Fibroblast of skin of left biceps (primary cell): ENCODE results near the gene RHOV.

Source experiments
- DNase-seq, 2 experiments: peaks; one replicate each; pipeline ENCODE4 v3.0.0-alpha.2; 2013; ENCODE audit warnings: low read depth in 2 of 2

Gene RHOV

GRCh38 chr15:40845036-40845435 is 29.0 kb downstream of the RHOV start:
- DNase-seq: no peak

GRCh38 chr15:40844696-40845030 is 29.4 kb downstream of the RHOV start:
- DNase-seq: no peak

- no peak for DNase-seq
Observed at GRCh38 chr15:40843885-40844695, 29.9 kb downstream of the RHOV start, which contains the start of gene SPINT1. SPINT1 (plus strand) TSS chr15:40844048; CDS start chr15:40844555, 507 bp downstream.

GRCh38 chr15:40843261-40843884 is 30.7 kb downstream of the RHOV start:
- no peak for DNase-seq

- DNase-seq: no peak
Observed at GRCh38 chr15:40841741-40842140, 32.3 kb downstream of the RHOV start.

GRCh38 chr15:40838756-40839155 is 35.3 kb downstream of the RHOV start:
- no peak for DNase-seq

- no peak for DNase-seq
Observed at GRCh38 chr15:40836020-40836419, 38.0 kb downstream of the RHOV start.

GRCh38 chr15:40832903-40833302 is 41.1 kb downstream of the RHOV start:
- no peak for DNase-seq

GRCh38 chr15:40831861-40832260 is 42.2 kb downstream of the RHOV start:
- no peak for DNase-seq

GRCh38 chr15:40830884-40831283 is 43.1 kb downstream of the RHOV start:
- DNase-seq: no peak

- DNase-seq: no peak
Observed at GRCh38 chr15:40829115-40829514, 44.9 kb downstream of the RHOV start.

GRCh38 chr15:40828447-40829036 is 45.5 kb downstream of the RHOV start, which contains the start of gene PPP1R14D:
PPP1R14D (minus strand) TSS chr15:40828708; CDS start chr15:40828641, 67 bp downstream.
- no peak for DNase-seq

- DNase-seq: no peak
Observed at GRCh38 chr15:40826423-40827075, 47.5 kb downstream of the RHOV start.

GRCh38 chr15:40825661-40826422 is 48.2 kb downstream of the RHOV start:
- no peak for DNase-seq

- DNase-seq: no peak
Observed at GRCh38 chr15:40823572-40824343, 50.3 kb downstream of the RHOV start.
